SU-DHL-6 (cell line): ENCODE measurements around the gene PRR30.

Source experiments
- EZH2phosphoT487 ChIP-seq: fragments of 200-600 bp; sonication (generic), shearing (Covaris generic); conservative IDR thresholded peaks from 2 replicates; pipeline ENCODE4 v1.6.1; 2018; ENCODE audit warnings: mild to moderate bottlenecking, antibody characterized with exemption, low read length, moderate library complexity, mixed read lengths
- TF ChIP-seq, protein P1 (sequence below): fragments of 200-600 bp; sonication (generic); IDR thresholded peaks from one replicate; pipeline ENCODE4 v1.5.1; 2017; ENCODE audit warnings: antibody characterized with exemption, mild to moderate bottlenecking, low read length, moderate library complexity; ENCODE audit not compliant: insufficient read depth, poor library complexity, severe bottlenecking

DNA sequence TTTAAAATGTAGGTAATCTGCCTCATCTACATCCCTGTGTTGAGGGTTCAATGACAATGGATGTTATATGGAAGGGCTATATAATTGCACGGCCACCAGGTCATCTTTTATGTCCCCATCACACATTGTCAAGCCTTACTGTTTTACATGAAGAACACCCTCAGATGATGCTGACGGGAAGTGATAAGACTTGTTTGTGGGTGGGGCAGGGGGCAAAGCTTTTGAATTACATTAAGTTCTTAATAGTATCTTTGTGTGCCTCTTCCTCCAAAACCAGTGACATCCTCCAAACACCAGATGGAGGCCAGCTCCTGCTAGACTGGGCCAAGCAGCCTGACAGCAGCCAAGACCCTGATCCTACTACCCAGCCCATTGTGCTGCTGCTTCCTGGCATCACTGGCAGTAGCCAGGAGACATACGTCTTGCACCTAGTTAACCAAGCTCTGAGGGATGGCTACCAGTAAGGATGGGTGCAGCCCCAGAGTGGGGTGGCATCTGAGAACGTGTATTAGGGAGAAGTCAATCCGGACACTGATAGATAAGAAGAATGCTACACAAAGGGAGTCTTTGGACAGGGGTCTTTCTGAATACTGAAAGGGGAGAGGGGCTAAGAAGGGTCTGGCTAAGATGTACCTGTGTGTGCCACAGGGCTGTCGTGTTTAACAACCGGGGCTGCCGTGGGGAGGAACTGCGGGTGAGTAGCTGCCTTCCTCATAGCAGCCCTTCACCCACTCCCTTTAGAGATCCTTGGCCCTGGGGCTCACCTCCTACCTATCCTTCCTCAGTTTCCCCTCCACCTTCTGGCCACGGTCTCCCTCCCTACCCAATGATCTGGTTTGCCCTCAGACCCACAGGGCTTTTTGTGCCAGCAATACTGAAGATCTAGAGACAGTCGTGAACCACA lies 10.3 kb downstream of the PRR30 start:
- no peak for TF ChIP-seq EZH2phosphoT487
- TF ChIP-seq, protein P1, sequence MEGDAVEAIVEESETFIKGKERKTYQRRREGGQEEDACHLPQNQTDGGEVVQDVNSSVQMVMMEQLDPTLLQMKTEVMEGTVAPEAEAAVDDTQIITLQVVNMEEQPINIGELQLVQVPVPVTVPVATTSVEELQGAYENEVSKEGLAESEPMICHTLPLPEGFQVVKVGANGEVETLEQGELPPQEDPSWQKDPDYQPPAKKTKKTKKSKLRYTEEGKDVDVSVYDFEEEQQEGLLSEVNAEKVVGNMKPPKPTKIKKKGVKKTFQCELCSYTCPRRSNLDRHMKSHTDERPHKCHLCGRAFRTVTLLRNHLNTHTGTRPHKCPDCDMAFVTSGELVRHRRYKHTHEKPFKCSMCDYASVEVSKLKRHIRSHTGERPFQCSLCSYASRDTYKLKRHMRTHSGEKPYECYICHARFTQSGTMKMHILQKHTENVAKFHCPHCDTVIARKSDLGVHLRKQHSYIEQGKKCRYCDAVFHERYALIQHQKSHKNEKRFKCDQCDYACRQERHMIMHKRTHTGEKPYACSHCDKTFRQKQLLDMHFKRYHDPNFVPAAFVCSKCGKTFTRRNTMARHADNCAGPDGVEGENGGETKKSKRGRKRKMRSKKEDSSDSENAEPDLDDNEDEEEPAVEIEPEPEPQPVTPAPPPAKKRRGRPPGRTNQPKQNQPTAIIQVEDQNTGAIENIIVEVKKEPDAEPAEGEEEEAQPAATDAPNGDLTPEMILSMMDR: no peak
